ENCODE measurements around the gene BACH2.
"Not testable (repeated sequence)": the region's sequence is repeated elsewhere in the genome, so short reads cannot be mapped to it uniquely, and the experiment has no call there.

BACH2 gene

GRCh38 chr6:90179190-90180169, 117.2 kb downstream of the BACH2 start:
- no peak for DNase-seq

- DNase-seq, result no peak
Observed at GRCh38 chr6:90178384-90178855, 118.2 kb downstream of the BACH2 start.

- no peak for DNase-seq
Observed at GRCh38 chr6:90177544-90178383, 118.9 kb downstream of the BACH2 start.

- no peak for DNase-seq
Observed at GRCh38 chr6:90175627-90176538, 120.8 kb downstream of the BACH2 start.

GRCh38 chr6:90173262-90173925, 123.2 kb downstream of the BACH2 start:
- DNase-seq, result no peak

- DNase-seq, result no peak
Observed at GRCh38 chr6:90170601-90171000, 126.0 kb downstream of the BACH2 start.

GRCh38 chr6:90169374-90169773, 127.3 kb downstream of the BACH2 start:
- DNase-seq, result no peak

- no peak for DNase-seq
Observed at GRCh38 chr6:90168693-90169131, 127.9 kb downstream of the BACH2 start.

GRCh38 chr6:90167514-90168379, 128.9 kb downstream of the BACH2 start:
- DNase-seq, result no peak

GRCh38 chr6:90166155-90166924, 130.3 kb downstream of the BACH2 start:
- DNase-seq, result not testable (repeated sequence)

GRCh38 chr6:90162648-90163387, 133.8 kb downstream of the BACH2 start:
- no peak for DNase-seq

- peak; percentile 63 for DNase-seq
Observed at GRCh38 chr6:90160013-90160412, 136.6 kb downstream of the BACH2 start.

GRCh38 chr6:90159452-90159851, 137.2 kb downstream of the BACH2 start:
- DNase-seq, result no peak

- no peak for DNase-seq
Observed at GRCh38 chr6:90158936-90159335, 137.7 kb downstream of the BACH2 start.

- DNase-seq, result no peak
Observed at GRCh38 chr6:90157441-90157840, 139.2 kb downstream of the BACH2 start.

GRCh38 chr6:90156861-90157260, 139.8 kb downstream of the BACH2 start:
- DNase-seq, result no peak

GRCh38 chr6:90154755-90155470, 141.7 kb downstream of the BACH2 start:
- no peak for DNase-seq
